B cell (primary cell): Measurements from ENCODE around the gene APRT.

ENCODE experiments used
- EZH2 ChIP-seq: IDR thresholded peaks from 2 replicates; pipeline ENCODE4 v1.6.1; 2012; ENCODE audit warnings: borderline replicate concordance, low read depth, mild to moderate bottlenecking, moderate library complexity, low read length; ENCODE audit not compliant: insufficient read depth, poor library complexity, severe bottlenecking
- TF ChIP-seq, protein P1 (sequence below): fragments of 200-600 bp; IDR thresholded peaks from one replicate; pipeline ENCODE4 v1.8.0; 2022; ENCODE audit warnings: antibody characterized with exemption, mild to moderate bottlenecking

DNA sequence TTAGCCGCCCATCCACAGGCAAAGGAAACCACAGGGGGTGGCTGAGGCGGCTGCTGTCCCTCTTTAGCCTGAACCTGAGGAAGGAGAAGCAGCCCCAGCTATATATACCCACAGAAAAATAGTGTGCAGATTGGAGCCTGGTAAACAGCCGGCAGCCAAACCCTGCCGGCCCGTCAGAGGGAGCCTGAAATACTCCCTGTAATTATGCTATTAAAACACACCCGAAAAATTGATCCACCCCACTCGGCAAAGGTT lies 33.5 kb downstream of the APRT start:
- TF ChIP-seq, protein P1, sequence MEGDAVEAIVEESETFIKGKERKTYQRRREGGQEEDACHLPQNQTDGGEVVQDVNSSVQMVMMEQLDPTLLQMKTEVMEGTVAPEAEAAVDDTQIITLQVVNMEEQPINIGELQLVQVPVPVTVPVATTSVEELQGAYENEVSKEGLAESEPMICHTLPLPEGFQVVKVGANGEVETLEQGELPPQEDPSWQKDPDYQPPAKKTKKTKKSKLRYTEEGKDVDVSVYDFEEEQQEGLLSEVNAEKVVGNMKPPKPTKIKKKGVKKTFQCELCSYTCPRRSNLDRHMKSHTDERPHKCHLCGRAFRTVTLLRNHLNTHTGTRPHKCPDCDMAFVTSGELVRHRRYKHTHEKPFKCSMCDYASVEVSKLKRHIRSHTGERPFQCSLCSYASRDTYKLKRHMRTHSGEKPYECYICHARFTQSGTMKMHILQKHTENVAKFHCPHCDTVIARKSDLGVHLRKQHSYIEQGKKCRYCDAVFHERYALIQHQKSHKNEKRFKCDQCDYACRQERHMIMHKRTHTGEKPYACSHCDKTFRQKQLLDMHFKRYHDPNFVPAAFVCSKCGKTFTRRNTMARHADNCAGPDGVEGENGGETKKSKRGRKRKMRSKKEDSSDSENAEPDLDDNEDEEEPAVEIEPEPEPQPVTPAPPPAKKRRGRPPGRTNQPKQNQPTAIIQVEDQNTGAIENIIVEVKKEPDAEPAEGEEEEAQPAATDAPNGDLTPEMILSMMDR, result no peak
- TF ChIP-seq EZH2, result no peak
